GM19099 (cell line): ENCODE results near the gene CEP164.

ENCODE experiments used
- POLR2A ChIP-seq: IDR thresholded peaks from 3 replicates; pipeline ENCODE4 v1.6.1; 2011; ENCODE audit warnings: low read depth; ENCODE audit not compliant: insufficient read length; ENCODE audit errors: extremely low read depth

CEP164 gene

GRCh38 chr11:117394221-117394925 is 66.7 kb downstream of the CEP164 start:
- no peak for TF ChIP-seq POLR2A

- TF ChIP-seq POLR2A: no peak
Observed at GRCh38 chr11:117395476-117395875, 67.8 kb downstream of the CEP164 start.

DNA sequence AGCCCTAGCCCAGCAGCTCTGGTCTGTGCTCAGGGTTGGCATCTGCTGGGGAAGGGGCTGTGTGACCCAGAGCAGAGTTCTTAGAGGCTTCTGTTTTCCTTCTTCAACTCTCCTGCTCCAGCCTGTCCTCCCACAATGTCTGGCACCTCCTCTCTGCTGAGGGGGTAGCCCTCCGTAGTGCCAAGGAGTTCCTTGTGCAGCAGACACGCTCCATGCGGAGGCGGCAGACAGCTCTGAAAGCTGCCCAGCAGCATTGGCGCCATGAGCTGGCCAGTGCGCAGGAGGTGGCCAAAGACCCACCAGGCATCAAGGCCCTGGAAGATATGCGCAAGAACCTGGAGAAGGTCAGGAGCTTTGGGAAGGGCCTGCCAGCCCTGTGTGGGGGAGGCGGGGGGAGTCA is 69.3 kb downstream of the CEP164 start:
- no peak for TF ChIP-seq POLR2A

DNA sequence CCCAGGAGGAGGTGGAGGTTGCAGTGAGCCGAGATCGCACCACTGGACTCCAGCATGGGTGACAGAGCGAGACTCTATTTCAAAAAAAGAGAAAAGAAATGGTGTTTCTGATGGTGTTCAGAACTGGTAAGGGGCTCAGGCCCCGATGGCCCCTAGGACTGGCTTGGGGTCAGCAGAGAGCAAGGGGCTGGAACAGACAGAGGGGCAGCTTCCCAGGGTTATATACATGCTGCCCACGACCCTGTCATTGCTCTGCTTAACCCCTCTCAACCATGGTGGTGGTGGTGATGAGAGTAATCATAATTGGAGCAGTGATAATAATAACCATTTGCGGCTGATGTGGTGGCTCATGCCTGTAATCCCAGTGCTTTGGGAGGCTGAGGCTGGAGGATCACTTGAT is 79.4 kb downstream of the CEP164 start:
- no peak for TF ChIP-seq POLR2A

DNA sequence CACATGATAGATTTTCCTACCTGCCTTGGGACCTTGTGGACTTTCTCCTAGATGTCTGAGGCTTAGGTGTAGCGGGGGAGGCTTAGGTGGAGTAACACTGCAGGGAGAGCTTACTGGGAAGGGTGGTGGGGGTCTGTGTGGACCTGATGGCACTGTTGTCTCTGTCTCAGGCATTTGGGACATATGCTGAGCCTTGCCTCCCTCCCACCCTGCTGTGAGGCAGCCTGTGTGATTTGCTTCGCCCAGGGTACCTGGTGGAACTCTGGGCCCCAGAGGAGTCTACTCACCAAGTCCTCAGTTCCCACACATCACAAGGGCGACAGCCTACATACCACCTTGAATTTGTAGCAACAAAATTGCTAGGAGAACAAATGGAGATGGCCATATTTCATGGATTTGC is 80.7 kb downstream of the CEP164 start:
- TF ChIP-seq POLR2A: no peak

DNA sequence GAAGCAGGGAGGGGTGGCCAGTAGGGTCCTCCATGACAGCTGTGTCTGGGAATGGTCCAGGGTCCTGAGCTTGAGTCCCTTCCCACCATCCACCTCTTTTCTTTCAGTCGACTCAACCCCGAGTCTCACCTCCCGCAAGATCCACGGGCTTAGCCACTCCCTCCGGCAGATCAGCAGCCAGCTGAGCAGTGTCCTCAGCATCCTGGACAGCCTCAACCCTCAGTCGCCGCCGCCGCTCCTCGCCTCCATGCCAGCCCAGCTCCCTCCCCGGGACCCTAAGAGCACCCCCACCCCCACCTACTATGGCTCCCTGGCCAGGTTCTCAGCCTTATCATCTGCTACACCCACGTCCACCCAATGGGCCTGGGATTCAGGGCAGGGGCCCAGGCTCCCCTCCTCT is 81.9 kb downstream of the CEP164 start:
- no peak for TF ChIP-seq POLR2A

DNA sequence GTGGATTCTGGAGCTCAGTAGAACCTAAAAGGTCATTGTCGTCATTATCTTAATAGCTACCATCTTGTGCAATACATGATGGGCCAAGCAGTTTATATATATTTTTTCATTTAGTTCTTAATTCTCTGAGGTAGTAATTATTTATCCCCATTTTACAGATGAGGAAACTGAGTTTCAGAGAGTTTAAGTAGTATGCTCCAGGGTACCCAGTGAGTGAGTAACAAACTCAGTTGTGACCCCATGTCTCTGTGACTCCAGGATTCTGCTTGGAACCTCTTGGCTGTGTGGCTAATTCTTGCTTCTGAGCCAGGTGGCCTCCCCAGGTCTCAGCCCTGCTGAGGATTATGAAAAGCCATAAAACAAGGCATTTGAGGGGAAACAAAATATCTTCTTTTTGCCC is 82.6 kb downstream of the CEP164 start:
- TF ChIP-seq POLR2A: no peak

DNA sequence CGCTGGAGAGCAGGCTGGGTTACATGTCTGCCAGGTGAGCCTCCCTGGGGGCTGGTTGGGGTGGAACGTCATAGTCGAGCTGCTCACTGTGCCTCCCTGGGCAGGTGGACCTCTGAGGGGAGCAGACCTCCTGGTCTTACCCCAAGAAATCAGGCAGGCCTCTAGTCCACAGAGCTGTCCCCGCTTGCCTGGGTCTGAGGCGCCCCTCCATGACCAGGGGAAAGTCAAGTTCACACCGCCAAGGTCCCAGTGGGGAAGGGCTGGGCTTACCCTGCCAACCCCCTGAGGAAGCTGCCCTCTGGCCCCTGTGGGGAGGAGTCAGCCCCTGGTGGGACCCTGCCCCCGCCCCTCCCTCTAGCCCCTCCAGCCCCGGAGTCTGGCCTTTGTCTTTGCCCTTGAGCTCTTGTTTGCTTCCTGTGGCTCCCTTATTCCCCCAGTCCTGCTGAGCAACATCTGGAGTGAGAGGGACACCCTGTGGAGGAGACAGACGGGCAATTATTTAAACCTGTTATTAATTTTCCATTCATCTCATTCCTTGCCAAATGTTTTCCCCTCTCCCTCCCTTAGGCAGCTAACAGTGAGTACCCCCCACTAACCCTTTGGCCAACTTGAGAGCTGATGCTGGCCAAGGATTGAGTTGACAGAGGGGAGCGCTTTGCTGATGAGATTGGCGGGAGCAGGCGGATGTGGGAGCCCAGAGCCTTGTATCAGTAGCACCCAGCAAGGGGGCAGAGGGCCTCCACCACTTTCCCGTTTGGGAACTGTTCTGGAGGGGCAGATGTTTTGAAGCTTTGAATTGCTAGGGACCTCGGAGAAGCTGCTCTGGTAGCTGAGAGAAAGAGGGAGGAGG is 83.4 kb downstream of the CEP164 start:
- no peak for TF ChIP-seq POLR2A

DNA sequence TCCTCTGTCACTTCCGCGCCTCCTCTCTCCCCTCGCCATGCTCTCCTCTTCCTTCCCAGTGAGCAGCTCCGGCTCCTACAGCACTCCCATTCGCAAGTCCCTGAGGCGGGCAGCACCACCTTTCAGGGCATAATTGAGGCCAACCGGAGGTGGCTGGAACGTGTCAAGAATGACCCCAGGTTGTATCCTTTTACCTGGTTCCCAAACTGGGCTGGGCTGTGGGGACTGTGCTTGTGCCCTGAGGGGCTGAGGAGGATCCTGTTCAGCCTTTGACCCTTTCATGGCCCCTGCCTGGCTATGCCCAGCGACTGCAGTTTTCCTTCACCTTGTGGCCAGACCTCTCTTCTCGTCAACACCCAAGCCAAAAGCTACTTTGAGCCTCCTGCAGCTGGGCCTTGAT is 84.1 kb downstream of the CEP164 start:
- no peak for TF ChIP-seq POLR2A

DNA sequence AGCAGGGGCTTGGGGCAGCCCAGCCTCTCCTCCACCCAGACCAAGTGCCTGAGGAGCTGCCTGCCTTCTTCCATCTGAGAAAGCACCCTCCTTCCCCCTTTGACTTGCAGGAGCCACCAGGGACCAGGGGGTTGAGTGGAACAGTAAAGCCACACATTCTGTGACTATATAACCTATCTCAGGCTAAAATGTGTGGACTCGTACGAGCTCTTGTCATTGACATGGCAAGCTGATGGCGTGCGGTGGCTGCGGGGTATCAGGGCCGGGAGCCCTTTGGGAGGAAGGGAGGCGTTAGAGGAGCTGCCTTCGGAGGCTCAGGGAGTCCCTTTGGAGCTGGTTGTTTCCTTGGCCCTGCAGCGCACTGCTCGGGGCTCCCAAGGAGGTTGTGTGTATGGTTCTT is 84.5 kb downstream of the CEP164 start:
- no peak for TF ChIP-seq POLR2A

- TF ChIP-seq POLR2A: no peak
Observed at GRCh38 chr11:117412653-117413275, 85.1 kb downstream of the CEP164 start.

DNA sequence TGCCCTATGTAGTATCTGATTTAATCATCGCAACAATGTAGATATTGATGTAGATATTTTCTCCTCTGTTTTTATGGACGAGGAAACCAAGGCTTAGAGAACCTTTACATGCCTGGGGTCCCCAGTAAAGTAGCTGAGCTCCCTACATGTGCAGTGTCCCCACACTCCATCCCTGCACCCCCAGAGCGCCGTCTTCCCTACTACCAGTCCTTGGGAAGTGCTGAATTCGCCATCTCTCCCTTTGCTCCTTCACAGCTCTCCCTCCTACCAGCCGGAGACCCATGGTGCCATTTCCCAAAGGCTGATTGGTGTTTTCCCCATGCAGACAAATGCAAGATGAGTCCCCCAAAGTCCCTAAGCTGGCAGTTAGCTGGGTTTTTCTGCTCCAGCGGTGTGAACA is 86.0 kb downstream of the CEP164 start:
- TF ChIP-seq POLR2A: no peak

DNA sequence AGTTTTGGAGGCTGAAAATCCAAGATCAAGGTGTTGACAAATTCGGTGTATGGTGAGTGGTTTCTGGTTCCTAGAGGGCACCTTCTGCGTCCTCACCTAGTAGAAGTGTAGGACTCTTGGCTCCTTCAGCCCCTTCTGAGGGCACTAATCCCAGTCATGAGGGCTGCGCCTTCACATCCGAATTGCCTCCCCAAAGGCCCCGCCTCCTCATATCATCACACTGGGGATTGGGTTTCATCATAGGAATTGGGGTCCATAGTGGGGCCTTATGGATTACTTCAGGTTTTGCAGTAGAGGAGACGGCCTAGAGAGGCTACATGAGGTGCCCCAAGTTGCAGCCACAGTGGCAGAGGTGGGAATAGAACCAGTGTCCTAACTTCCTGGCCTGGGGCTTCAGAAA is 87.1 kb downstream of the CEP164 start:
- no peak for TF ChIP-seq POLR2A

DNA sequence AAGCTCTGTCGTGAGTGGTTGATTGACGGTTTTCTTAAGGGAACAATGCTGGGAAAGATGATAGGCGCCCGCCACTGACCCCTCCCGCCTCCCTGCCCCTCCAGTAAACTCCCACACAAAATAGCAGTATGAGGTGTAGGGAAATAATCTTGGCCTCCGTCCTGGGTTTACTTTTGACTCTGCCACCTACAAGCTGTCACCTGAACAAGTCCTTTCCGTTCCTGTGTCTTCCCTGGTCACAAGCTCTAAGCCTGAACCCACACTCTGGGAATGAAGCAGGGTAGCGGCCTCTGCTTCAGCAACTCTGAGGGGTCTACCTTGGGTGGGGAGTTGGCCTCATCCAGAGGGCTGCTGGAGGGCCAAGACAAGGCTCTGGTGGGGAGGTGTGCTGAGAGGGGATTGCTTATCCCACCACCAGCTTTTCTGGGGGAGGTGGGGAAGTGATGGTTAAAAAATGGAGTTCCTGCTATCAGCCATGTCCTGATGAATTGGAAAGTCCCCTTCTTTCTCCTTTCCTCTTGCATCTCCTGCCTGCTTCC is 87.8 kb downstream of the CEP164 start:
- TF ChIP-seq POLR2A: no peak

DNA sequence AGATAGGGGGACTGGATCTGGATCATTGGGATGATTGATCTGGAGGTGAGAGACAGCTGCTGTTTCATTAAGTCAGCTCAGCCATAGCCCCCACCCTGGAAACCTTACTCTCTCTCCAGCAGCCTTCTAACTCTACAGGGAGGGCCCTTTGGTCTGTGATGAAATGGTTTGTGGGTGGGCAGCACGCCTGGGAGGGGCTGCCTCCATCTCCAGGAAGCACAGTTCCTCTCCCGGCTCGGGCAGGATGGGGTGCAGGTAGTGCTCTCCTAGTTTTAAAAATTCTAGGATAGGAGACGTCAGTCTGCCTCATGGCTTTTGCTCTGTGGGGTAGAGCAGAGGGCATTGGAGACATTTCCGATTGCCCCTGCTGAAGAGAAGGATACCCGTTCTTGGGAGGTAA is 89.7 kb downstream of the CEP164 start:
- no peak for TF ChIP-seq POLR2A

GRCh38 chr11:117417856-117418255 is 90.2 kb downstream of the CEP164 start:
- no peak for TF ChIP-seq POLR2A
